NCI-H2081 (cell line): Measurements from ENCODE around the gene MICAL3.

Source experiments
- DNase-seq, 2 experiments: peaks; one replicate each; lab custom pipeline; 2025; lab: John Stamatoyannopoulos, UW

MICAL3 gene

DNA sequence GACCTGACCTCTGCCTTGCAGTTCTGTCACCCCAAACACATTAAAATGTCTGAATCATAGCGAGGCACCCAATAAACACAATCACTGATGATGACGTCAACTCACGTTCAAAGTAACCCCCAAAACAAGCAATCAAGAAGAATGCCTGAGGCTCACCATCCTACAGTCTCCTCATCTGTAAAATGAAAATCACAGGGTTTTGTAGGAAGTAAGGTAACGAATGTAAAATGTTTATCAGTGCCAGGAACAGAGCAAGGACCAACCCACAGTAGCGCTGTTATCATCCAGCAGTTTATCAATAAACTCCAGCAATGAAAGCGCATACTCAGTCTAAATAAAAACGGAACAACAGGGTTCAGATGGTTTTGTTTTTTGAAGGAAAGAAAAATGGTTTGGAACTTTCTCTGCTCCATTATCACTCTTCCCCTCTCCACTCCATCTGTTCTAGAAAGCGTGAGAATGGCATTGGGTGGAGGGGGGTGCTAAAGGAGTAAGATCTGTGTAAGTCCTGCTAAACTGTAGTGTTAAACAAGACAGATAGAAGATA, 110.5 kb downstream of the MICAL3 start:
- no peak for DNase-seq

GRCh38 chr22:17912945-17913721, 111.2 kb downstream of the MICAL3 start:
- DNase-seq = no peak

GRCh38 chr22:17911887-17912286, 112.5 kb downstream of the MICAL3 start:
- no peak for DNase-seq

- DNase-seq = no peak
Observed at GRCh38 chr22:17911312-17911705, 113.1 kb downstream of the MICAL3 start.

DNA sequence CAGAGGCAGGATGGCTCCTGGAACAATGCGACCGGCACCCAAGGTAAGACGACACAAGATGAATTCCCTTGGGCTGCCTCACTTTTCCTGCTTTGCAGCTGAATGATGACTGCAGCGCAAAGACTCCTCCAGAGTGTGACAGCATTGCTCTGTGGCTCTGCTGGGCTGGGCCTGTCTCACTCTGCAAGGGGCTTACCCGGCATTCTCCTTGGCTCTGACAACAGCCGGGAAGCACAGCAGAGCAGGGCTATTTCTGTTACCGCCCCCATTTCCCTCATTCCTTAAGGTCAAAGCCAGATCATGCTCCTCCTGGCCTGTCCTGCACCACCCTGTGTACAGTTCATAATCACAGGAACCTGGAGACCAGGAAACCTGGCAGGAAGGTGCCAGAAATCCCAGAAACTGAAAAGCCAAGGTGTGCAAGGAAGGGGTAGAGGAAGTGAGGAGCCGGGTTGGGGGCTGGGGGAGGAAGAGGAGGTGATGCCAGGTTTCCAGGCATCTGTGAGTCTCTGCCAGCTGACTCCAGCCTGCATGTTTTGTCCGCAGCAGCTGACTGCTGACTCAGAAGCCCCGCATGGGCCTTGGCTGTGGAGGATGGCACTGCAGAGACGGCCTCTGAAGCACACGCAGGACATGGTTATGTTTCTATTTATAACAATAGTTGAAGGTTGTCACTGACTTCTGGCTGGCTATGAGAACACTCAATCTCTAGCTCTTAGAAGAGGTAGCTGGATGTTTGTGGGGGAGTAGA, 113.6 kb downstream of the MICAL3 start:
- DNase-seq = no peak

DNA sequence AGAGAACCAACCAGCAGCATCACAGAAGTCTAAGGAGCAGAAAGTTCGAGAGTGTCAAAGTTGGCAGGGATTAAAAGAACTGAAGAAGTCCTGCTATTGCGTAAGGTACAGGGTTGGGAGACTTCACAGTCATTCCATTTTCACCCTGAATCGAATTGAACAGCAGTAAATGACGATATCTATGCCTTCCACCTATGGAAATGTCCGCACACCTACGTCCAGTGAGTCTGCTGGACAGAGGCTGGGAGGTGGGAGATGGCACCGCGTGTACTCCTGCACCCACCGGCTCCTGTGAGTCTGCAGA, 116.7 kb downstream of the MICAL3 start:
- no peak for DNase-seq

- no peak for DNase-seq
Observed at GRCh38 chr22:17906978-17907747, 117.2 kb downstream of the MICAL3 start.

DNA sequence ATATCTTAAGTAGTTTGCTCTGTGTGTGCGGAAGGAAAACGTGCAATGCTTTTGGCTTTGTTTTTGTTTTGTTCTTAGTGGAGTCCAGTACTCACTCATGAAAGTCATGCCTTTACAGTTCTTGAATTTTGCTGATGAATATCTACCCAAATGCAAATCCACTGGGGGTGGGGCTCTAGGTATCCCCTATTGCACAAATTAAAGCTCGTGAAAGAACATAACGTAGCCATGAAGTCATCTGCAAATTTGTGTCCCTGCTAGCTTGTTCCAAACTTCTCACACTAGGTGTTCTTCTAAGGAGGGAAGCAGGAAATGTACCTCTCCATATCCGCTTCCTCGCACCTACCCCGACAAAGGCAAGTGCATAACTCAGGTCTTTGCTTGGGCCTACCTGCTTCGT, 118.9 kb downstream of the MICAL3 start:
- no peak for DNase-seq

DNA sequence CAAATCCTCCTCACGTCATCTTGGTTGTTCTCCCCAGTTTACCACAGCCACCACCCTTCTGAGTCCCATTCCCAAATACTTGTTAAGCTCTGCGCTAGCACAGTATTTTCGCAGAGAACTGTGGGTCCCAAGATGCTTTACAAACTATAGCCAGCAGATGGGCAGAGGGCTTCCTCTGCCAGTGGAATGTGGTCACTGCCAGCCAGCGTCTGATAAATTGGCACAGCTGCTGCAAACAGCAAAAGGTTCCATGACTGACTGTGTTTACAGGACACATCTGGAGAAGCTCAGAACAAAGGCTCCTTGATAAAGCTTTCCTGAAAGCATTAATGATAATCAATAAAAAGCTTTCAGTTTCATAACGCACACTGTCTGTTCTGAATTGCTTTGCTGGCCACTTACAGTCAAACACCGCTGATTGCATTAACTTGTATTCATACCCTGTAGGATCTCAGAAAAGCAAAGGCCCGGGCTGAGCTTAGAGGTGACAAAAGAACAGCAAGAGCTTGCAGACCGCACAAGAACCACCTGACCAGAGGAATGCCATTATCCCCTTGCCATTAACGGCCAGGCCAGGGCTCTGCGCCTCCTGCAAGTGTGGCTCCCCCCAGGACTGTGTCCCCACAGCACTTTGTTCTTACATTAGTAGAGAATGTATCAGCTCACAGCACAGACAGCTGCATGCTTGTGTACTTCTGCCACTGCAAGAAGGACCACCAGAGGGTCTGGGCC, 120.6 kb downstream of the MICAL3 start:
- no peak for DNase-seq

DNA sequence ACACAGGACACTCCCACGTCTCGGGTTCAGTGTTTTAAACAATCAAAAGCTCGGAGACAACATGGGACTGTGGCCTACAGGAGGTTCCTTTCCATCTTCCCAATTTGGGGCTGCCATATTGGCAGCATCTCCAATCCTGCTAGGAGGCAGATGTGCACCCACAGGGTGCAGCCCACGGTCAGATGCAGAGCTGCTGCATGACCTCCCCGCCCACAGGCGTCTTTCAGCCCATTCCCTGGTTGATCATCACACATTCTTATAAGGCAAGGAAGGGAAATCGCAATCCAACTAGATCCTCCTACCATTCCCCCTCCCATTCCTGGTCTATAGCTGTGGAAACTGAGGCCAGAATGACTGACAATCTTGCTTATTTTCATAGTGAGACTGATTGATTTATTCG, 121.4 kb downstream of the MICAL3 start:
- no peak for DNase-seq

DNA sequence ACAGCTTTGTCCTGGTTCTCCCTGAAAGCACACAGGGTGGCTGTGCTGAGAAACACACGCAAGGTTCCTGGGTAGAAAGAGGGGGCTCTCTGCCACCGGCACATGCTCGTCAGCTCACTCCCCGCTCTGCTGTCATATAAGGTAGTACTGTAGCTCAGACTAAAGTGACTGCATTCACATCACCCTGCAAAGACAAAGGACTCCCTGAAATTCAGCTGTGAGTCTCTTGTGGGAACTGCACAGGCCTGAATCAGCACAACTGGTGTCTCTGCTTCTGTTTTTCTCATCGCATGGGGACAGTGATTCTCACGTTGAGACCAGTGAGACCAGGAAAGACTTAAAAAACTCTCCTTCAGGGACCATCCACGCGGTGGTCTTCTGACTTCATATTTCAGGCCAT, 126.0 kb downstream of the MICAL3 start:
- no peak for DNase-seq

DNA sequence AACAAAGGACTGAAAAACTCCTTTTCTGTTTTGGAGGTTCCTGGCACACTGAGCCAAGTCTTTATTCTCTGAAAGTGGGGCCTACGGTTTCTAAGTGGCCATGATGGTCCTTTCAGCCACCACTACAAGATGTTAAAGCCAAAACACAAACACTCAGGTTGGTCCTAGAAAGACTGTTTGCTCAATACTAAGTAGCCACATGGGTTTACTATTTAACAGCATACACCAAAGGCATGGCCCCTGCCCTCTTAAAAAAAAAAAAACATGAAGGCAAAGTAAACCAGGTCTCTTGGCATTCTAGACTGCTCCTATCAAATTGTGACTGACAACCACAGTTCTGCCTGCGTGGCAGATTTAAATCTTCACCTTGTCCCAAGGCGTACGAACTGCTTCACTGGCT, 126.5 kb downstream of the MICAL3 start:
- no peak for DNase-seq

- DNase-seq = no peak
Observed at GRCh38 chr22:17897426-17897825, 126.9 kb downstream of the MICAL3 start.

GRCh38 chr22:17896586-17896985, 127.8 kb downstream of the MICAL3 start:
- DNase-seq = no peak

DNA sequence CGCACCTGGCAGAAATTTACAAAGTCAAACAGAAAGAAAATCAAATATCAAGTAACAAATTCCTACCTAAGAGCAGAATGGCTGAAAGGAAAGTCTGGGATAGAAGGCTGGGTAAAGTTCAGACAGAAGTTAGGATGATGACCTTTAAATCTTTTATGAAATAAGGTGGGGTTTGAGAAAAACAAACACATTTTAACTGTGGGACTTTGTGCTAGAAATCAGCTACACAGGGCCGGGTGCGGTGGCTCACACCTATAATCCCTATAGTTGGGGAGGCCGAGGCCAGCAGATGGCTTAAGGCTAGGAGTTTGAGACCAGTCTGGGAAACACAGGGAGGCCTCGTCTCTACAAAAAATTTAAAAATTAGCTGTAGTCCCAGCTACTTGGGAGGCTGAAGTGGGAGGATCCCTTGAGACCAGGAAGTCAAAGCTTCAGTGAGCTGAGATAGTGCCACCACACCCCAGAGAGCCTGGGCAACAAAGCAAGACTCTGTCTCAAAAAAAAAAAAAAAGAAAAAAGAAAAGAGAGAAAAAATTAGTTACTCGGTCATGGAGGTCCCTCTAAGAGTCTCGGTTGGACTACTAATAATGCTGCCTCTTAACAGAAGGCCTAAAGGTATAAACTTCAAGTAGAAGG, 130.3 kb downstream of the MICAL3 start:
- DNase-seq = no peak

- no peak for DNase-seq
Observed at GRCh38 chr22:17892376-17892775, 132.0 kb downstream of the MICAL3 start.

DNA sequence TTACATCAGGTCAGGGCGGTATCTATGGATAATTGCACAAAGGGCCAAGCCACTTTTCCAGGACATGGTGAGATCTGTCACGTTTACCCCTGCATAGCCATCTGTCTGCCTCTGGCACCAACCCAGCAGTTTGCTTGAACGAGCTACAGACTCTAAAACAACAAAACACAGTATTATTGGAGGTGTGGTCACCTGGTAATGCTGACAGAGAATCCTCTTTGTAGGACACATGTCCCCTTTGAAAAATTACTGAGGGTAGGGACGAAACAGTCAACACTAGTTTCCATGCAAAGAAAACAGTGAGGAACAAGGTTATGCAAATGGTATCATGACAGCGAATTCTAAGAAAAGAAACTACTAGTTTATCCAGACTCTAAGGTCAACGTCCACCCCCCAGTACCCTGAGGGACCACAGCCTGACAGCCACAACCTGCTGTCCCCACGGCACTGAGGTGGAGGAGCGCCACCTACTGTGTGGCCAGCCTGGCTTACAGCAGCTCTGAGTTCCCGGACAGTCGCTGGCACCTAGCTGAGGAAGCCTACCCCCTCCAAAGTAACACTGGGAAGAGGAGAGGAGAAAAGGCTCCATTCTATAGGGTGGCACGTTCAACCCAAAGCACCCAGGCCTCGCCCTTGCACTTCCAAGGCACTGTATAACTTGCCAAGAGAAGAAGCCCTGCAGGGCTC, 132.7 kb downstream of the MICAL3 start:
- DNase-seq = peak in 1 of 2 experiments; percentile 59

DNA sequence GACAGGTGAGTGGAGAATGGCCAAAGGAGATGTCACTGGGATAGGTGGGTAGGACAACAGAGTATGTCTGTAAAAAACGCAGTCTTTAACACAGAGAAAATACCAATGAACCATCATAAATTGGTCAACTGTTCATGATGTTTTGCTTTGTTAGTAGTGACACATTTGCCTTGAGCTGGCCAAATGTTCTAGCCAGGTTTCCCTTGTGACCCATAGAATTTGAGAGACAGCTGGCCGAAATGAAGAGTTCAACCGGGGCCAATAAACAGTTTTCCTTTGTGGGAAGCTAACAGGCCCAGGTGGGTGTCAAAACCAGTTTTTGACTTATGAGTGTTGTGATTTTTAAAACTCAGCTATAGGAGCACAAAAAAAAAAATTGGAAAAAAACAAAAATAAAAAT, 133.5 kb downstream of the MICAL3 start:
- DNase-seq = no peak

GRCh38 chr22:17890245-17890671, 134.1 kb downstream of the MICAL3 start:
- no peak for DNase-seq

DNA sequence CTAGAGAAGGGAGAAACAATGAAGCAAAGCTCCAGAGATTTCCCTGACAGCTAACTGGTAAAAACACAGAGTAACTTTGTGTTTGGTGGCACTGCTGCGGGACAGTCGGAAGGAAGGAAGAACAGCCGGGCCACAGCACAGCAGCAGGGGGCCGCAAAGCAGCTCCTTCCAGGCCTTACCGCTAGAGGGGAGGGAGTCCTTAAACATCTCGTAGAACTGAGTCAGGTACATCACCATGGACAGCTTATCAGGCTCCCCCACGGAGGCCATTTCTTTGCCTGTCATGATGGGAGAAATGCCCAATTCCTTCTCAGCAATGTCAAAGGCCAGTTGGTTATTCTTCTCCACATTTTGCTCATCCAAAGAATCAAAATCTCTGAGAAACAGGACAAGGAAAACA, 135.5 kb downstream of the MICAL3 start:
- DNase-seq = no peak

DNA sequence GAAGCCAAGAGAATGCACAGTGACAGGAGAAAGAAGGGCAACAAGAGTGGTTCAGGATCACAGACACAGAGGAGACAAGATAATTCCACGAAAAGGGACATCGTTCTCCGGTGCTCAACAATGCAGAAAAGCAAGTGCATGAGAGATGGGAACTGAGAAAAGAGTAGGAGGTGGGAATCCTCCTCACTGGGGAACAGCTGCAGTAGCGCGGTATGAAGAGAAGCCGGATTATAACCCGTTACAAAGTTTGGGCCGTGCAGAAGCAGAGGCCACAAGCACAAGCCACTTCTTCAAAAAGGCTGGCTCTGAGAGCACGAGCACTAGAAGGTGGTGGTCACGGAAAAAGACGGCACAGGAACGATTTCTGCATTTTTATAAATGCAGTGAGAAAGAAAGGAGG, 135.9 kb downstream of the MICAL3 start:
- no peak for DNase-seq
